Heart right ventricle (tissue), 16 donors: ENCODE results near the gene POP4. TPM values are rescaled to one million over a fixed set of nuclear protein-coding genes. Genes with fewer than 3 reads are reported as not detected.

Source experiments
- ATAC-seq, 8 donors: fragments of 200-7000 bp; cut with Tn5 transposase; one replicate each; pipeline ENCODE4 v1.9.1; 2020; ENCODE audit warnings: mild to moderate bottlenecking in 8 of 8, moderate library complexity in 8 of 8, moderate number of reproducible peaks in 1 of 8
- DNase-seq, 2 donors: peaks; one replicate each; pipeline ENCODE4 v3.0.0-alpha.2; 2020
- H3K27ac ChIP-seq, 10 donors: fragments of 200-600 bp; sonication (generic) in 2 of 10; one replicate each; pipeline versions ENCODE4 v1.5.0 to v1.8.0; 2020 to 2022; ENCODE audit warnings: mild to moderate bottlenecking in 3 of 10
- H3K27me3 ChIP-seq, 7 donors: fragments of 200-600 bp; one replicate each; pipeline ENCODE4 v1.8.0; 2021 to 2022; ENCODE audit warnings: mild to moderate bottlenecking in 2 of 7
- H3K36me3 ChIP-seq, 9 donors: fragments of 200-600 bp; sonication (generic) in 1 of 9; one replicate each; pipeline versions ENCODE4 v1.5.0 to v1.8.0; 2020 to 2022; ENCODE audit warnings: mild to moderate bottlenecking in 2 of 9
- H3K4me1 ChIP-seq, 9 donors: fragments of 200-600 bp; sonication (generic) in 1 of 9; one replicate each; pipeline versions ENCODE4 v1.5.0 to v1.8.0; 2020 to 2022; ENCODE audit warnings: mild to moderate bottlenecking in 4 of 9
- H3K4me3 ChIP-seq, 10 donors: fragments of 200-600 bp; sonication (generic) in 2 of 10; one replicate each; pipeline versions ENCODE4 v1.5.0 to v1.8.0; 2020 to 2022; ENCODE audit warnings: mild to moderate bottlenecking in 7 of 10, moderate library complexity in 2 of 10
- H3K9me3 ChIP-seq, 11 donors: fragments of 200-600 bp in 10 of 11; sonication (generic) in 2 of 11; one replicate each; pipeline versions ENCODE4 v1.5.0 to v1.8.0; 2013 to 2022; ENCODE audit warnings: mild to moderate bottlenecking in 2 of 11, control low read depth in 1 of 11, moderate library complexity in 1 of 11
- CTCF ChIP-seq, 9 donors: fragments of 200-600 bp; sonication (generic) in 2 of 9; IDR thresholded peaks; one replicate each; pipeline versions ENCODE4 v1.5.0 to v1.8.0; 2021 to 2022; ENCODE audit warnings: antibody characterized with exemption in 9 of 9, mild to moderate bottlenecking in 5 of 9, moderate library complexity in 1 of 9
- WGBS, 2 donors: extraction: QIAGEN DNeasy Blood & Tissue Kit; methylation state at CpG; one replicate each; pipeline ENCODE4 v1.1.7; 2013; ENCODE audit warnings: inconsistent platforms in 1 of 2; 5-methylcytosine and 5-hydroxymethylcytosine counted together
- intact Hi-C, 10 donors: fragments of 100-400 bp; cut with DNase I; formaldehyde crosslinking; loops; one replicate each; pipeline versions ENCODE4 v1.11.1 to v1.14.2; 2022
- polyA plus RNA-seq, 2 donors: library from polyadenylated mRNA; stranded (reverse); fragments of 200-250 nt; gene quantifications; one replicate each; pipeline ENCODE4 v1.2.3, GENCODE V29; 2013
- total RNA-seq, 10 donors: library from RNA; stranded (reverse); fragmentation: NEBNext Ultra II Directional in 3 of 10; extraction: Animal tissue kit (Norgen Biotek cat#: 25700) in 3 of 10; gene quantifications; one replicate each; pipeline versions ENCODE4 v1.2.1 to v1.2.4, GENCODE V29; 2021 to 2023
- donor health status: Arrhythmogenic right ventricular cardiomyopathy.
- donor health status: ischemic (EF 13 %, LVEDD 7.1; RV severe dilation, severe dysfunction).
- donor health status: healthy with polysubstance abuse.
- donor health status: DM: no; HTN: yes; CAD: no.
- donor health status: DM: no; HTN: no; CAD: no.
- donor health status: ischemic (EF 25% LVEDD 6.9; RV normal size, moderate dysfunction).
- donor health status: ischemic (EF 25% LVEDD 5.7; RV mildly dilated, moderate dysfunction).
- donor health status: healthy.
- donor health status: DM: yes; HTN: yes; CAD: no.
- donor health status: Ischemic cardiomyopathy.
- donor health status: ischemic (EF 35%, LVEDD 5.7; RV mildly dilated, moderate dysfunction).
- donor health status: nonischemic (EF 11% LVEDD 7.7; RV severe dilation, severe dysfunction).
- donor health status: DM: yes; HTN: yes; CAD: no.
- donor health status: PGD.
- donor health status: ischemic (EF 29% LVEDD 5.4; RV normal size, mild dysfunction).
- donor health status: nonischemic (EF 23%, LVEDD 6.1; RV moderate dilation, normal function).

POP4 gene
- total and polyA plus RNA-seq, 12 donors = 46.6 to 108 (median 51.7) TPM

- no peak for DNase-seq
- no peak for TF ChIP-seq CTCF (IDR thresholded peaks at IDR 0.05)
- 93 to 96% methylated on average over 11 of the region's 11 CpGs for WGBS, 2 donors
- peaks cover 0 to 63% (median 33%) of the 10 kb centered on the region in 9 donors for H3K36me3 ChIP-seq
- ATAC-seq = no peak
- H3K27me3 ChIP-seq = no peaks in the 10 kb centered on the region
- intact Hi-C loops = loop anchor here (1.0 to 10.0 kb wide), 11 partner anchors 53 to 405 kb away; partner anchors contain the start of genes C19orf12 (in 3 of the 10) and PLEKHF1 (in 1 of the 10)
- H3K9me3 ChIP-seq = no peaks in the 10 kb centered on the region
- no peak overlapping the region for H3K4me3 ChIP-seq
- no peak overlapping the region for H3K27ac ChIP-seq
- H3K4me1 ChIP-seq = peaks cover 0 to 25% (median 17%) of the 10 kb centered on the region in 9 donors
Observed at GRCh38 chr19:29609636-29610035, 3.6 kb downstream of the POP4 start.

GRCh38 chr19:29610213-29610573, 4.1 kb downstream of the POP4 start:
- WGBS, 2 donors = 81 to 85% methylated on average over 22 of the region's 22 CpGs
- no peak for TF ChIP-seq CTCF (IDR thresholded peaks at IDR 0.05)
- no peak overlapping the region for H3K4me3 ChIP-seq
- ATAC-seq (peak in 1 of 8 donors; percentile 10), DNase-seq (no peak)
- peaks cover 0 to 20% (median 13%) of the 10 kb centered on the region in 9 donors for H3K4me1 ChIP-seq
- peaks cover 0 to 68% (median 33%) of the 10 kb centered on the region in 9 donors for H3K36me3 ChIP-seq
- no peaks in the 10 kb centered on the region for H3K9me3 ChIP-seq
- intact Hi-C loops = loop anchor here (1.0 to 10.0 kb wide), 9 partner anchors 52 to 107 kb away; partner anchors contain the start of gene C19orf12 (in 3 of the 10)
- no peaks in the 10 kb centered on the region for H3K27me3 ChIP-seq
- no peak overlapping the region for H3K27ac ChIP-seq

GRCh38 chr19:29610574-29611271, 4.6 kb downstream of the POP4 start:
- WGBS, 2 donors = 41 to 44% methylated on average over 19 of the region's 19 CpGs
- ATAC-seq (peak; percentile 65 to 83 (median 74)), DNase-seq (peak; percentile 75 to 81)
- no peaks in the 10 kb centered on the region for H3K9me3 ChIP-seq
- no peak overlapping the region for H3K27ac ChIP-seq
- H3K36me3 ChIP-seq = peaks cover 0 to 74% (median 35%) of the 10 kb centered on the region in 9 donors
- peaks cover 0 to 15% (median 8%) of the 10 kb centered on the region in 9 donors for H3K4me1 ChIP-seq
- H3K4me3 ChIP-seq = no peak overlapping the region
- H3K27me3 ChIP-seq = no peaks in the 10 kb centered on the region
- intact Hi-C loops = loop anchor here (1.0 to 10.0 kb wide), 9 partner anchors 52 to 107 kb away; partner anchors contain the start of gene C19orf12 (in 3 of the 10)
- TF ChIP-seq CTCF (IDR thresholded peaks at IDR 0.05) = peak; percentile 70 to 92 (median 89)

GRCh38 chr19:29612121-29612520, 6.0 kb downstream of the POP4 start:
- H3K4me1 ChIP-seq = peaks cover 0 to 8% (median 2%) of the 10 kb centered on the region in 9 donors
- H3K27me3 ChIP-seq = no peaks in the 10 kb centered on the region
- 93 to 95% methylated on average over 9 of the region's 9 CpGs for whole genome bisulfite sequencing, 2 donors
- DNase-seq (no peak), ATAC-seq (no peak)
- no peaks in the 10 kb centered on the region for H3K9me3 ChIP-seq
- no peak for TF ChIP-seq CTCF (IDR thresholded peaks at IDR 0.05)
- H3K36me3 ChIP-seq = peaks cover 0 to 85% (median 41%) of the 10 kb centered on the region in 9 donors
- H3K4me3 ChIP-seq = no peak overlapping the region
- intact Hi-C loops = loop anchor here in 6 of 10 donors (5.0 to 10.0 kb wide), 3 partner anchors 50 to 105 kb away; partner anchors contain the start of gene C19orf12 (in 3 of the 6)
- no peak overlapping the region for H3K27ac ChIP-seq
